ENCODE results near the gene RBP7.
"Not testable (repeated sequence)": the region's sequence is repeated elsewhere in the genome, so short reads cannot be mapped to it uniquely, and the experiment has no call there.

Gene RBP7

DNA sequence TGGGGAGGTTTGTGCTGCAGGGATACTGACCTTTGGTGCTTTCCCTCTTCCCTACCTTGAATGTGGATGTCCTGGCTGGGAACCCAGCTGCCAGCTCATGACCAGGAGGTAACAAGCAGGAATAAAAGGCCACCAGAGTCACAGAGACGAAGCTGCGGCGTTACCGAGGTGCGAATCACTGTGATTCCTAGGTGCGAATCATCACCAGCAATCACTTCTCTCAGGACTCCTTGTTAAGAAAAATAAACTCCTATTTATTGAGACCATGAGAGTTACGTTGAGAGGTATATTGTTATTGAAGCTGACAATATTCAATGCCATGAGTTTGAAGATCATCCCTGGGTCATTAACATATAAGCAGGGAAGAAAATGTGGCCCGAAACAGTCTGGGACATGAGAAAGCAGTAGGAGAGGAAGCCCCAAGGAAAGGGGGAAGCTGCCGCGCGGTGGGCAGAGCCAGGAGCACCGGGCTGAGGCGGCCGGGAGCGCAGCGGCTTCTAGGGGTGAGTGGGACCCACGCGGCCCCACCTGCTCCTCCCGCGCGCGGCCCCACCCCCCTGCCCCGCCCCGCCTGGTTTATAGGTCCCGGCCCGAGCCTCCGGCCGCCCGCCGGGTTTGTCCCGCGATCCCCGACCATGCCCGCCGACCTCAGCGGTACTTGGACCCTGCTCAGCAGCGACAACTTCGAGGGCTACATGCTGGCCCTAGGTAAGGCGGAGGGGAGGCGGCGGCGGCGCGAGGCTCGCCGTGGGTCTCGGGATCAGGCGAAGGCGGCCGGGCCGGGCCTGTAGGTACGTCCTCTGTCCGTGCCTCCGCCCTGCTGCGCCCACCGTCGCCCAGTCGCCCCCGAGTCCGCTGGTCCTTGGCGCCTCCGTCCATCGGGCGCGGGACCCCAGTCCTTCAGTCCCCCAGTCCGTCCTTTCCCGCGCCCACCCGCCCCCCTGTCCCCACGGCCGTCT lies at the start of gene RBP7:
TSS of gene RBP7 (plus strand) at position 605 of the 959 bp plus-strand sequence. CDS start at position 636, 31 bp downstream.
- ATAC-seq (peak; percentile 57), DNase-seq (ENCODE audit: low spot score in 2 of 2) (no peak)
- Mint-ChIP-seq H3K27ac (no peak within 1 kb of the TSS), H3K9me3 (no peaks in the 10 kb centered on the region), H3K4me3 (peak within 1 kb of the TSS; percentile 64), H3K36me3 (no peaks in the 10 kb centered on the region), H3K4me1 (peaks cover 11% of the 10 kb centered on the region)

DNA sequence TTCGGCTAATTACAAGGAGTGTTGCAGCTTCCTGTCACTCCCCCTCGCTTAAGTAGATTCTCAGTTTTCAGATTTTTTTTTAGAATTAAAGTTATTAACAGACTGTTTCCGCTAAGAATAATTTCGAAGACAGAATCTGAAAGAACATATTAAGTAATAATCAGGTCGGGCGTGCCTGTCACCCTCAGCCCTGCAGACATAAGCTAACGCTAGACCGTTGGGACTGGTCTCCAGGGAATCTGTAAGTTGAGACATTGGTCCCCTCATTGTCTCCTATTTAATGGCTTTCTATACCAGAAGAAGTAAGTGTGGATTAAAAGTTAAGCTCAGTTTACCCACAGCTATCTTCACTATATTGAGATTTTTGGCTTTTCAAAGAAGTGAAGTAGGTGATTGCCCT lies 39.3 kb upstream of the RBP7 start:
- H3K9me3 Mint-ChIP-seq: no peaks in the 10 kb centered on the region
- H3K4me1 Mint-ChIP-seq: no peaks in the 10 kb centered on the region
- H3K4me3 Mint-ChIP-seq: no peak overlapping the region
- no peak for ATAC-seq
- H3K27ac Mint-ChIP-seq: no peak overlapping the region
- no peaks in the 10 kb centered on the region for H3K36me3 Mint-ChIP-seq
- DNase-seq (ENCODE audit: low spot score in 2 of 2): no peak

DNA sequence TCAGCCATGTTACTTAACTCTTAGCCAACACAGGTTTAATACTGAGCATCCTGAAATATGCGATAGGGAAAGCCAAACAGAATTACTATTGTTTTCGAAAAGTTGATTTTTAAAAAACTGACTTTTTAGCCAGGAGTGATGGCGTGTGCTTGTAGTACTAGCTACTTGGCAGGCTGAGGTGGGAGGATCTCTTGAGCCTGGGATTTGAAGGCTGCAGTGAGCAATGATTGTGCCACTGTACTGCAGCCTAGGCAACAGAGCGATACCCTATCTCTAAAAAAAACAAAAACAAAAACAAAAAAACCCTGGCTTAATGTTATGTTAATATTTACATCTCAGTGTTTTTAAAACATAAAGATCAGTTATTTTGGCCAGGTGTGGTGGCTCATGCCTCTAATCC lies 37.0 kb upstream of the RBP7 start:
- H3K36me3 Mint-ChIP-seq: no peaks in the 10 kb centered on the region
- H3K4me3 Mint-ChIP-seq: no peak overlapping the region
- no peaks in the 10 kb centered on the region for H3K4me1 Mint-ChIP-seq
- H3K27ac Mint-ChIP-seq: no peak overlapping the region
- H3K9me3 Mint-ChIP-seq: no peaks in the 10 kb centered on the region
- ATAC-seq (no peak), DNase-seq (ENCODE audit: low spot score in 2 of 2) (no peak)

DNA sequence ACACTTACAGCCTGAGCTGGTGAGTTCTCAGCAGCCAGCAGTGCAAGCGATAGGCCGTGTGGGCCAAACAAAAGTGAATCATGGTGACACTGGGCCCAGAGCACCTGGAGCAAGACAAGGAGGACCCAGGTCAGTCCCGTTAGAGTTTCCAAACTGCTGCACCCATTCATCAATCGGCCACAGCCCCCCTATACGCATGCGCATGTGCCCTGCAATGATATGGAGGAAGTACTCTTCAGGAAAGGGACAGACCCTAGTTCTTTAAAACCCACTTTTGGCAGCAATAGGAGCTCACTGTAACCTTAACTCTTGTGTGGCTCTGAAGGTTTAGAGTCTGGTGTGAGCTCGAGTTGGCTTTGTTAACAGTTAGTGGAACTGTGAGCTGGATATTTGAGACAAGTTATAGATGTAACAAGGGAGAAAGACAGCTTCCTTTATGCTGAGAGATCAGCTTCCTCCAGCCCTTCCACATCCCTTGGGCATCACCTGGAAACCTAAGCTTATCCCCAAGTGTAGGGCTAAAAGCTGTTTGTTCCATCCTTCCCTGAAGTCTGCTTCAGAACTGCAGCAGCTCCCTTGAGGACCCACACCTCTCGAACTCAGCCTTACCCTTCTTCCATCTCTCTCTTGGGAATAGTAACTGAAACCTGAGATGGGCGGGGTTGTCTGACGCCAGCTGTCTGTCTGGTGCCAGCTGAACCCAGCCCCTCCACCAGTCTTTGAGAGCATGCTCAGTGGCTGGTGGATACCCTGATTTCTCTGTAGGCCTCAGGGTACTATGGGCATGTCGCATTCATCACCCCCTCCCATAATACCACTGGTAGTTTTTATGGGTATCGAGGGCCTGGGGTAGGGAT lies 36.1 kb upstream of the RBP7 start:
- Mint-ChIP-seq H3K9me3 (no peaks in the 10 kb centered on the region), H3K27ac (peak overlapping the region; percentile 29), H3K4me3 (no peak overlapping the region), H3K4me1 (no peaks in the 10 kb centered on the region), H3K36me3 (no peaks in the 10 kb centered on the region)
- ATAC-seq (no peak), DNase-seq (ENCODE audit: low spot score in 2 of 2) (no peak)

DNA sequence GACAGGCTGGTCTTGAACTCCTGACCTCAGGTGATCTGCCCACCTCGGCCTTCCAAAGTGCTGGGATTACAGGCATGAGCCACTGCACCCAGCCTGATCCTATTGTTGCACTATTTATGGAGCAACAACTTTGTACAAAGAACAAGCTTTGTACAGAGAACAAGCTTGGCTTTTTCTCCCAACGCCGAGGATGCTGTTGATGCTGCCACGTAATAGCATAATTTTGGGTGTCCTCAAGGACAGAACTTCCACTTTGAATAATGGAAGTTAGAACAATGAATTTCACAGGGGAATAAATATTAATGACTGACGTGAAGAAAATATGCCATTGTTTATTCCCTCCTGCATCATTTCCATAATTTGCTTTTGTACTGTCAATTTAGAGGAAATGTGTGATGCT lies 12.8 kb upstream of the RBP7 start:
- Mint-ChIP-seq H3K4me1 (no peaks in the 10 kb centered on the region), H3K27ac (no peak overlapping the region), H3K36me3 (peaks cover 18% of the 10 kb centered on the region), H3K4me3 (no peak overlapping the region), H3K9me3 (no peaks in the 10 kb centered on the region)
- DNase-seq (ENCODE audit: low spot score in 2 of 2) (no peak), ATAC-seq (no peak)

DNA sequence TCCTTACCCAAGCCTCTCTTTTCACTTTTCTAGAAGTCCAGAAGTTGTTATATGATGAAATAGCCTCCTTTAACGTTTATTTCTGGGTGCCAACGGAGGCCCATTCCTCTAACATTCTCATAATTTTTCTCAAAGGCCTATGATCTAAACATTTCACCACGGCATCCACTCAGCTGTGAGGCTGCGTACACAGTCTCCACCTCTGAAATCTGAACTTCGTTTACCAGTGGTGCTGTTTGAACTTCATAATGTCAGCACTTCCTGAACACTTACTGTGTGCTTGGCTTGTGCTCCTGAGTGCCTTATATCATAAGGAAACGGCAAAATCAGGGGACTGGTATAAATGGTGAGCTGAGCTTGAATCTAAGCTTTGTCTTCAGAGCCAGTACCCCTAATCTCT lies 12.0 kb upstream of the RBP7 start:
- Mint-ChIP-seq H3K4me3 (no peak overlapping the region), H3K27ac (no peak overlapping the region), H3K9me3 (no peaks in the 10 kb centered on the region), H3K4me1 (no peaks in the 10 kb centered on the region), H3K36me3 (peaks cover 18% of the 10 kb centered on the region)
- no peak for ATAC-seq
- no peak for DNase-seq (ENCODE audit: low spot score in 2 of 2)

DNA sequence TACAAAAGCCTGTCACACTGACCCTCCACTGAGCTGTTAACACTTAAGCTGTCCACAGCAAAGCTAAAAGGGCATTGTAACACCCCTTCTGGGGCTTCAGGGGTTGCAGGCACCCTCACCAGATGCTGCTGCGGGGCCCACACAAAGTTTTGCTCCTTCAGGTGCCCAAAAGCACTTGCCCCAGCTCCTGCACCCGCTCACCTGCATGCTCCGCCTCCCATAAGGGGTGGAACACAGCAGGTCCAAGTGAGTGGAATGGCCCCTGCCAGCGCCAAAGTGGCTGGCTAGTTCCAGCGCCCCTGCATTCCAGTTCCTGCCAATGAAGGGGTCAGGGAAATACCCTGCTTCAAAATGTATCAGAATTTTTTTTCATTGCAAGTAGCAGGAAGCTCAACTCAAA lies 7.3 kb upstream of the RBP7 start:
- Mint-ChIP-seq H3K9me3 (no peaks in the 10 kb centered on the region), H3K36me3 (no peaks in the 10 kb centered on the region), H3K4me3 (no peak overlapping the region), H3K4me1 (no peaks in the 10 kb centered on the region), H3K27ac (no peak overlapping the region)
- no peak for DNase-seq (ENCODE audit: low spot score in 2 of 2)
- ATAC-seq: no peak

DNA sequence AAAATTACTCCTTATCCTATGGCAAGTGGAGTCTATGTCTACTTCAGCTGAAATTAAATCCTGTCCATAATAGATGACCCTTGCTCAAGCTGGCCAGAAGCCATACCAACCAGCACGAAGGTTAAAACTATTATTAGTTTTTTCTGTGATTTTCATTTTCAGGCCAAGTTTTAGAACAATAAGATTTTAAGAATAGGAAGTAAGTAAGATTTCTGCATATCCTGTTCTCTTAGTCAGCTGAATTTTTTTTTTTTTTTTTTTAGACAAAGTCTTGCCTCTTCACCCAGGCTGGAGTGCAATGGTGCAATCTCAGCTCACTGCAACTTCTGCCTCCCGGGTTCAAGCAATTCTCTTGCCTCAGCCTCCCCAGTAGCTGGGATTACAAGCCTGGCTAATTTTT lies 6.1 kb upstream of the RBP7 start:
- H3K4me1 Mint-ChIP-seq: no peaks in the 10 kb centered on the region
- no peak for ATAC-seq
- H3K36me3 Mint-ChIP-seq: no peaks in the 10 kb centered on the region
- no peak for DNase-seq (ENCODE audit: low spot score in 2 of 2)
- no peaks in the 10 kb centered on the region for H3K9me3 Mint-ChIP-seq
- H3K27ac Mint-ChIP-seq: no peak overlapping the region
- H3K4me3 Mint-ChIP-seq: no peak overlapping the region

DNA sequence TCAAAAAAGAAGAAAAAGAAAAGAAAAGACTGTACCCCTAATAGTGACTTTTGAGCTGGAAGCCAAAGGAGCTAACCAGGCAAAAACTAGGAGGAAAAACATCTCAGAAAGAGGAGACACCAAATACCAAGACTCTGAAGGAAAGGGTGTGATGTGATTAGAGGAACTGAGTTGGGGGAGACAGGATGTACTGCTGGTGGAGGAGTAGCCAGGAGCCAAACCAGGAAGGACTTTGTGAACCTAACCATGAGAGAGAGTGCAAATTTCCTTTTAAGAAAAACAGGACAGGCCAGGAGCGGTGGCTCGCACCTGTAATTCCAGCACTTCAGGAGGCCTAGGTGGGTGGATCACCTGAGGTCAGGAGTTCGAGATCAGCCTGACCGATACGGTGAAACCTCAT lies 4.1 kb upstream of the RBP7 start:
- peaks cover 7% of the 10 kb centered on the region for H3K4me1 Mint-ChIP-seq
- no peak overlapping the region for H3K4me3 Mint-ChIP-seq
- no peak for ATAC-seq
- H3K36me3 Mint-ChIP-seq: no peaks in the 10 kb centered on the region
- no peak for DNase-seq (ENCODE audit: low spot score in 2 of 2)
- H3K9me3 Mint-ChIP-seq: no peaks in the 10 kb centered on the region
- H3K27ac Mint-ChIP-seq: no peak overlapping the region

DNA sequence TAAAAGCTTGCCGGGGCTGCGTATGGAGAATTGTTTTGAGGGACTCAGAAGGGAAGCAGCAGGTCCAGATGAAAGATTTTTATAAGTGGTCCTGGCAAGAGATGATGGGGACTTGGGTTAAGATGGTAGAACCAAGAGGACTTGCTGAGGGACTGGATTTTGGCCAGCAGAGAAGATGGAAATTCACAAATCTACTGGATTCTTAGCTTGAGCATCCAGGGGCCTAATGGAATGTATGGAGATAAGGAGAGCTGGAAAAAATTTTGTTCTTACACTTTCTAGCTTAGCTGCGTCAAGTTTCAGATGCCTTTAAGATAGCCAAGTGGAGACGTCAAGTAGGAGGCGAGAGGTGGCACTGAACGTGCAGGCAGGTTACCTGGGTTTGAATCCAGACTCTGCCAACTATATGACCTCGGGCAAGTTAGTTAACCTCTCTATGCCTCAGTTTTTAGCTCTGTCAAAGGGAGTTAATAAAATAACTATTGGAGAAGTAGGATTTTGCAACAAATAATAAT lies 3.4 kb upstream of the RBP7 start:
- no peak for DNase-seq (ENCODE audit: low spot score in 2 of 2)
- Mint-ChIP-seq H3K9me3 (no peaks in the 10 kb centered on the region), H3K4me3 (no peak overlapping the region), H3K4me1 (peaks cover 11% of the 10 kb centered on the region), H3K36me3 (no peaks in the 10 kb centered on the region), H3K27ac (no peak overlapping the region)
- ATAC-seq: no peak

DNA sequence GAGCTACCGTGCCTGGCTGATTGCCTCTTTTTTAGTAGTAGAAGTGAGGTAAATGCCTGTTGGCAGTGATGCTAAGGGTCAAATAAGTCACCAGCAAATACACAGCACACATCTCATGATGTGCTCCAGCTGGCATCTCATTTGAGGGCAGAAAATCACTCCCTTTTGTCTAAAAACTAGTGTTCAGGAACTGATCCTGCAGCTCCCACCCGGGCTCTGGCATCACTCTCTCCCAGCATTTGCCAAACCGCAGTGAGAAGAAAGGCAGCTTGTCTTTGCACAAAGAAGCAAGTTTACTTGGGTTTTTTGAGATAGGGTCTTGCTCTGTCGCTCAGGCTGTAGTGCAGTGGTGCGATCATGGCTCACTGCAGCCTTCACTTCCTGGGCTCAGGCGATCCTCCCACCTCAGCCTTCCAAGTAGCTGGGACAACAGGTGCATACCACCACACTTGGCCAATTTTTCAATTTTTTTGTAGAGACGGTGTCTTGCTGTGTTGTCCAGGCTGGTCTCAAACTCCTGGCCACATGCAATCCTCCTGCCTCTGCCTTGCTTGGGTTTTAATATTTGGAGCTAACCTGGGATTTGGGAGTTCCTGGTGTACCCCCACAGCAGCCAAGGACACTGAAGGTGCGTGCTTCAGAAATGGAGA lies 4.1 kb downstream of the RBP7 start:
- Mint-ChIP-seq H3K27ac (no peak overlapping the region), H3K9me3 (no peaks in the 10 kb centered on the region), H3K36me3 (no peaks in the 10 kb centered on the region), H3K4me1 (peaks cover 11% of the 10 kb centered on the region), H3K4me3 (no peak overlapping the region)
- DNase-seq (ENCODE audit: low spot score in 2 of 2) (no peak), ATAC-seq (no peak)

DNA sequence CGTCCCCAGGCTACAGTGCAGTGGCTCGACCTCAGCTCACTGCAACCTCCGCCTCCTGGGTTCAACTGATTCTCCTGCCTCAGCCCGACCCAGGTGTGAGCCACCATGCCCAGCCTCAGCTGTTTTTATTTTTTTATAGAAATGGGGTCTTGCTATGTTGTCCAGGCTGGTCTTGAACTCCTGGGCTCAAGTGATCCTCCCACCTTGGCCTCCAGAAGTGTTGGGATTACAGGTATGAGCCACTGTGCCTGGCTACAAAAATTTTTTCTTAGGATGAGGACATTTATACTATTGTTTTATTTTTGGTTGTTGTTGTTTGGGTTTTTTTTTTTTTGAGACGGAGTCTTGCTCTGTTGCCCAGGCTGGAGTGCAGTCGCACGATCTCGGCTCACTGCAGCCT lies 8.2 kb downstream of the RBP7 start:
- H3K4me3 Mint-ChIP-seq; H3K9me3 Mint-ChIP-seq; H3K4me1 Mint-ChIP-seq; ATAC-seq; DNase-seq (ENCODE audit: low spot score in 2 of 2); H3K27ac Mint-ChIP-seq; H3K36me3 Mint-ChIP-seq: not testable (repeated sequence)

DNA sequence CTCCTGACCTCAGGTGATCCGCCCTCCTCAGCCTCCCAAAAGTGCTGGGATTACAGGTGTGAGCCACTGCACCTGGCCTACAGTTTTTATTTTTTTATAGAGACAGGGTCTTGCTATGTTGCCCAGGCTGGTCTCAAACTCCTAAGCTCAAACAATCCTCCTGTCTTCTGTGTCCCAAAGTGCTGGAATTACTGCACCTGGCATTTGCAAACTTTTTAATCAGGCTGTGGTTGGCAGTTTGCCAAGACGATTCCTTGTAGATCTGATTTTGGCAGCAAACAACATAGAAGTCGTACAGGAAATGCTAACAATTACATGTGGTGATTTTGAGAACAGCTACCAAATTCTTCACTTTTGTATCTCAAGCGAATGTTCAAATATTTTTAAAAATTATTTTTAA lies 10.1 kb downstream of the RBP7 start:
- no peak overlapping the region for H3K4me3 Mint-ChIP-seq
- H3K27ac Mint-ChIP-seq: no peak overlapping the region
- H3K4me1 Mint-ChIP-seq: no peaks in the 10 kb centered on the region
- ATAC-seq: no peak
- no peak for DNase-seq (ENCODE audit: low spot score in 2 of 2)
- no peaks in the 10 kb centered on the region for H3K9me3 Mint-ChIP-seq
- H3K36me3 Mint-ChIP-seq: no peaks in the 10 kb centered on the region

DNA sequence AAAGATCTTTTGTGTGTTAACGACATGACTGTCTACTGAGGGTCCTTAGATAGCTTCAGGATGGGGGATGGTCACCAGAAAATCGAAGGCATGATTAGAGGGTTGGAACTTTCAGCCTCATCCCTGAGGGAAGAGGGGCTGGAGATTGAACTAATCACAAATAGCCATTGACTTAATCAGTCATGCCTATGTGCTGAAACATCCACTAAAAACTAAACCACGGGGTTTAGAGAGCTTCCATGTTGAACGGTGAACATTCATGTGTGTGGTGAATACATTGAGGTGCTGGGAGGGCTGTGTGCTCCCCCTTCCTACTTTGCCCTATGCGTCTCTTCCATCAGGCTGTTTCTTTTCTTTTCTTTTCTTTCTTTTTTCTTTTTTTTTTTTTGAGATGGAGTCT lies 17.0 kb downstream of the RBP7 start:
- ATAC-seq: no peak
- no peak overlapping the region for H3K4me3 Mint-ChIP-seq
- H3K9me3 Mint-ChIP-seq: no peaks in the 10 kb centered on the region
- H3K36me3 Mint-ChIP-seq: no peaks in the 10 kb centered on the region
- DNase-seq (ENCODE audit: low spot score in 2 of 2): no peak
- no peak overlapping the region for H3K27ac Mint-ChIP-seq
- H3K4me1 Mint-ChIP-seq: no peaks in the 10 kb centered on the region

DNA sequence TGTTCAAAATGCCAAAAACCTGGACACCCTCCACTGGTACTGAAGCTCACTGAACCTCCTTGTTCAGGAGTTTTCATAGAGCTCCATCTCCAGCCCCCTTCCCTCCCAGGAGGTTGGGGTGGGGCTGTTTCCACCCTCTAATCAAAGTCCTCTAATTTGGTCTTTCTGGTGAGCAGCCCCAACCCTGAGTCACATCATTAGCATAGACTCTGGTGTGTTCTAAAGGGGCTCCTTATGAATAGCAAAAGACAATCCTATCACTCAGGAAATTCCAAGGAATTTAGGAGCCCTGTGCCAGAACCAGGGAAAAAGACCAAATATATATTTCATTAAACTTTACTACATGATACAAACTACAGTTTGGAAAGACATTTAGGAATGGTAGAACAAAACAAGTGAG lies 22.5 kb downstream of the RBP7 start:
- no peak for ATAC-seq
- Mint-ChIP-seq H3K4me1 (no peaks in the 10 kb centered on the region), H3K27ac (peak overlapping the region; percentile 54), H3K36me3 (no peaks in the 10 kb centered on the region), H3K9me3 (no peaks in the 10 kb centered on the region), H3K4me3 (no peak overlapping the region)
- DNase-seq (ENCODE audit: low spot score in 2 of 2): no peak
